B cell (primary cell): ENCODE results near the gene TCN2. TPM values are rescaled to one million over a fixed set of nuclear protein-coding genes. Genes with fewer than 3 reads are reported as not detected.

Experiments
- ATAC-seq: fragments of 200-7000 bp; cut with Tn5 transposase; one replicate; pipeline ENCODE4 v1.10.0; 2021; ENCODE audit warnings: low read depth, mild to moderate bottlenecking, moderate number of reproducible peaks, moderate library complexity
- CTCF ChIA-PET: fragments of 350-600 bp; sonication (Branson Sonifier 250); formaldehyde crosslinking; loops from one replicate; lab custom pipeline; 2021; ENCODE audit warnings: antibody characterized with exemption, inconsistent platforms; lab: Charles Lee
- POLR2A ChIA-PET: fragments of 350-600 bp; sonication (Branson Sonifier 250); formaldehyde crosslinking; loops from one replicate; lab custom pipeline; 2021; ENCODE audit warnings: antibody characterized with exemption; lab: Charles Lee
- DNase-seq: peaks from one replicate; pipeline ENCODE4 v3.0.0; 2013
- H2AFZ ChIP-seq: 2 replicates; pipeline ENCODE4 v1.6.1; 2012; ENCODE audit warnings: mild to moderate bottlenecking, low read depth, low read length; ENCODE audit not compliant: insufficient read depth, poor library complexity, severe bottlenecking
- H3K27ac ChIP-seq, 2 donors: 1 replicate in 1 of 2; 2 replicates in 1 of 2; pipeline ENCODE4 v1.5.1; 2012 to 2013; ENCODE audit warnings: low read length in 2 of 2, mild to moderate bottlenecking in 2 of 2, moderate library complexity in 1 of 2
- H3K27me3 ChIP-seq, 4 experiments: fragments of 200-600 bp in 1 of 4; sonication (generic) in 1 of 4; replicated peaks in 1 of 4; 1 replicate in 2 of 4; 2 replicates in 2 of 4; pipeline versions ENCODE4 v1.6.1 to v1.7.0; 2013 to 2016; ENCODE audit warnings: low read length in 3 of 4, mild to moderate bottlenecking in 2 of 4, mixed read lengths in 1 of 4, moderate library complexity in 1 of 4; ENCODE audit not compliant: insufficient read depth in 4 of 4, control insufficient read depth in 3 of 4; ENCODE audit errors: control extremely low read depth in 1 of 4
- H3K36me3 ChIP-seq, 2 experiments: replicated peaks in 1 of 2; 1 replicate in 1 of 2; 2 replicates in 1 of 2; pipeline versions ENCODE4 v1.6.1 to v1.7.1; 2013; ENCODE audit warnings: low read length in 1 of 2; ENCODE audit not compliant: insufficient read depth in 2 of 2, control insufficient read depth in 1 of 2; ENCODE audit errors: control extremely low read depth in 1 of 2, extremely low read depth in 1 of 2
- H3K4me1 ChIP-seq, 2 donors: fragments of 200-600 bp in 1 of 2; sonication (generic) in 1 of 2; 1 replicate in 1 of 2; 2 replicates in 1 of 2; pipeline versions ENCODE4 v1.5.1 to v1.6.1; 2013 to 2017; ENCODE audit warnings: low read length in 2 of 2; ENCODE audit not compliant: control insufficient read depth in 2 of 2, insufficient read depth in 2 of 2
- H3K4me2 ChIP-seq: replicated peaks from 2 replicates; pipeline ENCODE3; 2012; ENCODE audit warnings: mild to moderate bottlenecking, low read depth, low read length; ENCODE audit not compliant: poor library complexity, severe bottlenecking
- H3K4me3 ChIP-seq, 5 experiments: fragments of 200-600 bp in 1 of 5; sonication (generic) in 1 of 5; 1 replicate in 3 of 5; 2 replicates in 2 of 5; pipeline versions ENCODE4 v1.5.1 to v1.7.0; 2011 to 2016; ENCODE audit warnings: low read length in 4 of 5, mild to moderate bottlenecking in 4 of 5, low read depth in 2 of 5, control low read depth in 1 of 5, moderate library complexity in 1 of 5; ENCODE audit not compliant: insufficient read depth in 1 of 5; ENCODE audit errors: control extremely low read depth in 1 of 5, extremely low read depth in 1 of 5
- H3K79me2 ChIP-seq: fragments of 200-600 bp; sonication (generic); one replicate; pipeline ENCODE4 v1.6.0; 2016; ENCODE audit warnings: low read length; ENCODE audit not compliant: control insufficient read depth, insufficient read depth
- H3K9ac ChIP-seq: fragments of 200-600 bp; sonication (generic); 2 replicates; pipeline ENCODE4 v1.6.1; 2017; ENCODE audit warnings: mild to moderate bottlenecking, low read length, moderate library complexity
- H3K9me3 ChIP-seq, 3 donors: one replicate each; pipeline versions ENCODE4 v1.6.1 to v1.7.1; 2013; ENCODE audit warnings: low read length in 2 of 3; ENCODE audit not compliant: control insufficient read depth in 2 of 3, insufficient read depth in 1 of 3; ENCODE audit errors: control extremely low read depth in 1 of 3
- H4K20me1 ChIP-seq: 2 replicates; pipeline ENCODE4 v1.6.0; 2012; ENCODE audit warnings: mild to moderate bottlenecking, low read length; ENCODE audit not compliant: insufficient read depth, control insufficient read depth, poor library complexity, severe bottlenecking
- H3K27ac Mint-ChIP-seq: one replicate; pipeline ENCODE4 v1.8.0; 2021; ENCODE audit warnings: mixed read lengths
- H3K27me3 Mint-ChIP-seq: one replicate; pipeline ENCODE4 v1.8.0; 2021; ENCODE audit warnings: mixed read lengths
- H3K4me1 Mint-ChIP-seq: one replicate; pipeline ENCODE4 v1.8.0; 2021; ENCODE audit warnings: mixed read lengths
- H3K4me3 Mint-ChIP-seq: one replicate; pipeline ENCODE4 v1.8.0; 2021; ENCODE audit warnings: mixed read lengths
- H3K9me3 Mint-ChIP-seq: one replicate; pipeline ENCODE4 v1.8.0; 2022; ENCODE audit warnings: mixed read lengths; ENCODE audit not compliant: insufficient read depth
- CTCF ChIP-seq: fragments of 200-600 bp; IDR thresholded peaks from one replicate; pipeline ENCODE4 v1.8.0; 2022; ENCODE audit warnings: antibody characterized with exemption, mild to moderate bottlenecking
- EZH2 ChIP-seq: IDR thresholded peaks from 2 replicates; pipeline ENCODE4 v1.6.1; 2012; ENCODE audit warnings: borderline replicate concordance, low read depth, mild to moderate bottlenecking, moderate library complexity, low read length; ENCODE audit not compliant: insufficient read depth, poor library complexity, severe bottlenecking
- WGBS: methylation state at CpG from one replicate; pipeline ENCODE4 v1.1.5; 2013; ENCODE audit warnings: missing lambda C conversion rate; ENCODE audit not compliant: insufficient coverage; 5-methylcytosine and 5-hydroxymethylcytosine counted together
- intact Hi-C: fragments of 100-400 bp; cut with micrococcal nuclease; formaldehyde crosslinking; loops from one replicate; pipeline ENCODE4 v1.10.0; 2022
- polyA plus RNA-seq: library from polyadenylated mRNA; depleted of rRNA; stranded (reverse); fragments of >200 nt; gene quantifications from 2 replicates; pipeline ENCODE4 v1.2.3, GENCODE V29; 2012
- total RNA-seq, 2 donors: library from RNA; stranded (reverse); fragments of 120-200 nt in 1 of 2; gene quantifications; 1 replicate in 1 of 2; 2 replicates in 1 of 2; pipeline versions ENCODE4 v1.2.3 to v1.2.4, GENCODE V29; 2013 to 2022

TCN2 gene
- total and polyA plus RNA-seq, 2 donors (not counting 1 experiment from before 2014, with no cell fraction given): 0.37 to 0.40 TPM

GRCh38 chr22:30601464-30601863 lies 5.5 kb upstream of the TCN2 start:
- no peaks in the 10 kb centered on the region for H3K9me3 Mint-ChIP-seq
- Histone ChIP-seq H3K27ac (no peak overlapping the region), H3K4me3 (no peak overlapping the region), H3K36me3 (no peaks in the 10 kb centered on the region), H3K4me1 (peaks cover 9 to 11% of the 10 kb centered on the region in 2 donors), H3K79me2 (no peaks in the 10 kb centered on the region), H3K9ac (no peak overlapping the region), H3K27me3 (no peaks in the 10 kb centered on the region), H2AFZ (no peak overlapping the region), H3K4me2 (no peak overlapping the region), H4K20me1 (no peaks in the 10 kb centered on the region), H3K9me3 (no peaks in the 10 kb centered on the region)
- ChIA-PET CTCF (interaction anchor here (0.6 to 1.2 kb wide), 3 partner anchors 20 to 404 kb away, joined by 3 to 5 read pairs (median 4); no protein-coding TSS in a partner anchor), POLR2A (interaction anchor here (0.6 kb wide), 1 partner anchor 14 kb away, joined by 9 read pairs; no protein-coding TSS in a partner anchor)
- no peak overlapping the region for H3K27ac Mint-ChIP-seq
- TF ChIP-seq EZH2 (no peak), CTCF (no peak)
- peaks cover 2% of the 10 kb centered on the region for H3K27me3 Mint-ChIP-seq
- no peak for ATAC-seq
- DNase-seq: no peak
- no peak overlapping the region for H3K4me3 Mint-ChIP-seq
- intact Hi-C loops: no loop called here
- WGBS: 90% methylated on average over 2 of the region's 5 CpGs
- H3K4me1 Mint-ChIP-seq: peaks cover 9% of the 10 kb centered on the region

DNA sequence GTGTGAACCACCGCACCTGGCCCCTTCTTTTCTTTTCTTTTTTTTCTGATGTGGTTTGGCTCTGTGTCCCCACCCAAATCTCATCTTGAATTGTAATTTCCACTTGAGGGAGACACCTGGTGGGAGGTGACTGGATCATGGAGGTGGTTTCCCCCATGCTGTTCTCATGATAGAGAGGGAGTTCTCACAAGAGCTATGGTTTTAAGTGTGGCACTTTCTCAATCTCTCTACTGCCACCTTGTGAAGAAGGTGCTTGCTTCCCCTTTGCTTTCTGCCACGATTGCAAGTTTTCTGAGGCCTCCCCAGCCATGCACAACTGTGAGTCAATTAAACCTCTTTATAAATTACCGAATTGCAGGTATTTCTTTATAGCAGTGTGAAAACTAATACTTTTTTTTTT lies 4.9 kb upstream of the TCN2 start:
- no peaks in the 10 kb centered on the region for H3K9me3 Mint-ChIP-seq
- intact Hi-C loops: no loop called here
- no peaks in the 10 kb centered on the region for H4K20me1 ChIP-seq
- H3K4me3 Mint-ChIP-seq: no peak overlapping the region
- DNase-seq: peak; percentile 43
- CTCF ChIA-PET: interaction anchor here (0.6 kb wide), 1 partner anchor 403 kb away, joined by 5 read pairs; no protein-coding TSS in a partner anchor
- H3K27ac Mint-ChIP-seq: no peak overlapping the region
- no peaks in the 10 kb centered on the region for H3K9me3 ChIP-seq
- no CpG with 5 or more reads among the region's 3 CpGs for WGBS
- H3K27me3 Mint-ChIP-seq: peaks cover 2% of the 10 kb centered on the region
- H3K36me3 ChIP-seq: no peaks in the 10 kb centered on the region
- POLR2A ChIA-PET: interaction anchor here (0.6 kb wide), 1 partner anchor 15 kb away, joined by 9 read pairs; no protein-coding TSS in a partner anchor
- H3K4me2 ChIP-seq: no peak overlapping the region
- H3K4me1 ChIP-seq: peaks cover 14 to 16% of the 10 kb centered on the region in 2 donors
- no peak overlapping the region for H3K27ac ChIP-seq
- H2AFZ ChIP-seq: no peak overlapping the region
- H3K27me3 ChIP-seq: no peaks in the 10 kb centered on the region
- H3K4me3 ChIP-seq: no peak overlapping the region
- no peaks in the 10 kb centered on the region for H3K79me2 ChIP-seq
- H3K9ac ChIP-seq: no peak overlapping the region
- no peak for ATAC-seq
- TF ChIP-seq CTCF: peak; percentile 37
- no peak for TF ChIP-seq EZH2
- peaks cover 13% of the 10 kb centered on the region for H3K4me1 Mint-ChIP-seq
